Measurements from ENCODE around the gene CAPN5. TPM values are rescaled to one million over a fixed set of nuclear protein-coding genes. Genes with fewer than 3 reads are reported as not detected.

CAPN5 gene
- total and polyA plus RNA-seq, 2 of the 13 experiments (the other 11 are each of a cell fraction or from before 2014, with no cell fraction given) = 0.27 to 1.2 TPM

DNA sequence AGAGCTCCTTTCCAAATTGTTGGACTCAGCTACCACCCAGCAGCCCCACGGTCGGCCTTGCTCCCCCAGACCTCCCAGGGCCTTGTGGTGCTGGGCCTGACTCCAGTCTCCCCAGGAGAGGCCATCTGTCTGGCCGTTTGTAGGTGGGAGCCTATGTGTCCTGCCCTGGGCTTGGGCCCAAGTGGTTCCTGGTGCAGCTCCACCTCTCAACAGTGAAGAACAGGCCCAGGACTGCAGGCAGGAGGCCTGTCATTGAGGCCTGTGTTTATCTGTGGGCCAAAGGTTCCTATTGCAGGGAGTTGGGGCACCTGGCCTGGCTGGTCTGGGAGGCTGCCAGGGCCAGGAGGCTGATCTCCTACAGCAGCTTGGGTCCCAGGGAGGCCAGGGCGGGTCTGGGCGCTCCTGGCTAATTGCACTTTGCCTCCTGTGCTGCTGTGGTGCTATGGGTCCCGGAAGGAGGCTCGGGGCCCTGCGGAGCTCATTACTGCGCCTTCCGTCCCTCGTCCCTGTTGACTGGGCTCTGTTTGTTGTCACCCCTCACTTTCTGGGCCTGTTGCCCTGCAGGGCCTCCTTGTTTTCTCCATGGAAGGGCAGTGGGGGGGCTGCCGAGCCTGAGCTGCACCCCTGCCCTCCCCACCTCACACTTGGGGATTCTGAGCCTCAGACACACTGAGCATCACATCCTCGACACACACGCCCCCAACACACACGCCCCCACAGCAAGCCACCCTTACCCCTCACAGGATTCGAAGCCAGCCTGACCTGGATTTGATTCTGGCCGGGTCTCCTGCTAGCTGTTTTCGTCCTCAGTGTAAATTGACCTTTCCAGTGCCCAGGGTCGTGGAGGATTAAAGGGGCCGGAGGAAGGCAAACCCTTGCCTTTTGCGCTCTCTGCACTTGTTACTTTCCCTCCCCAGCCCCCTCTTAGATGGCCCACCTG, 29.1 kb downstream of the CAPN5 start (continued):
- TF ChIP-seq ADNP (CRISPR knock-in tag; IDR thresholded peaks at IDR 0.05) (peak; percentile 42; the same call in 1 of the 2 replicates), SP140L (CRISPR knock-in tag; IDR thresholded peaks at IDR 0.05; ENCODE audit: borderline replicate concordance) (no peak), ZNF501 (CRISPR knock-in tag; IDR thresholded peaks at IDR 0.05) (no peak), ESRRA (CRISPR knock-in tag; IDR thresholded peaks at IDR 0.05; ENCODE audit: low read depth) (peak; percentile 29; the same call in 1 of the 2 replicates), STAG1 (CRISPR knock-in tag; IDR thresholded peaks at IDR 0.05) (no peak; the same call in 1 of the 2 replicates), HNF4G (IDR thresholded peaks at IDR 0.05; ENCODE audit: borderline replicate concordance, low read depth, low read length) (peak; percentile 89), HNF4G (CRISPR knock-in tag; IDR thresholded peaks at IDR 0.05; ENCODE audit: borderline replicate concordance, low read depth) (no peak), FOXJ3 (CRISPR knock-in tag; IDR thresholded peaks at IDR 0.05; ENCODE audit: borderline replicate concordance) (peak; percentile 58; the same call in 1 of the 2 replicates), NCOR1 (IDR thresholded peaks at IDR 0.05; ENCODE audit: borderline replicate concordance, low read length) (no peak), ZNF225 (CRISPR knock-in tag; IDR thresholded peaks at IDR 0.05) (0 out of 2 replicates have a peak, but pooled peaks have one; percentile 11), STAT5B (CRISPR knock-in tag; IDR thresholded peaks at IDR 0.05) (no peak), SP5 (CRISPR knock-in tag; IDR thresholded peaks at IDR 0.05; ENCODE audit: borderline replicate concordance, low read depth) (peak; percentile 49; the same call in 1 of the 2 replicates), ZNF441 (CRISPR knock-in tag; IDR thresholded peaks at IDR 0.05; ENCODE audit: borderline replicate concordance) (peak; percentile 35; the same call in 1 of the 2 replicates), HDAC6 (IDR thresholded peaks at IDR 0.05; ENCODE audit: low read depth, low read length) (no peak), ZHX2 (IDR thresholded peaks at IDR 0.05; ENCODE audit: low read depth) (peak; percentile 49; the same call in 1 of the 2 replicates), ZHX2 (CRISPR knock-in tag; IDR thresholded peaks at IDR 0.05; ENCODE audit: borderline replicate concordance) (no peak), ARID5B (CRISPR knock-in tag; IDR thresholded peaks at IDR 0.05) (peak; percentile 30; the same call in 1 of the 2 replicates)
- TF ChIP-seq, protein P1, sequence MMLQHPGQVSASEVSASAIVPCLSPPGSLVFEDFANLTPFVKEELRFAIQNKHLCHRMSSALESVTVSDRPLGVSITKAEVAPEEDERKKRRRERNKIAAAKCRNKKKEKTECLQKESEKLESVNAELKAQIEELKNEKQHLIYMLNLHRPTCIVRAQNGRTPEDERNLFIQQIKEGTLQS (CRISPR knock-in tag; IDR thresholded peaks at IDR 0.05) = 0 out of 2 replicates have a peak, but pooled peaks have one; percentile 25

All from HepG2 (cell line).